Activated T-cell treated with anti-CD3 and anti-CD28 coated beads, Interleukin-2, amount 50 U/mL, for 48 hours (primary cell): ENCODE measurements around the gene S100A12.

ENCODE experiments used
- DNase-seq, 2 experiments: peaks; one replicate each; pipeline ENCODE4 v3.0.0-alpha.2; 2020

Gene S100A12

DNA sequence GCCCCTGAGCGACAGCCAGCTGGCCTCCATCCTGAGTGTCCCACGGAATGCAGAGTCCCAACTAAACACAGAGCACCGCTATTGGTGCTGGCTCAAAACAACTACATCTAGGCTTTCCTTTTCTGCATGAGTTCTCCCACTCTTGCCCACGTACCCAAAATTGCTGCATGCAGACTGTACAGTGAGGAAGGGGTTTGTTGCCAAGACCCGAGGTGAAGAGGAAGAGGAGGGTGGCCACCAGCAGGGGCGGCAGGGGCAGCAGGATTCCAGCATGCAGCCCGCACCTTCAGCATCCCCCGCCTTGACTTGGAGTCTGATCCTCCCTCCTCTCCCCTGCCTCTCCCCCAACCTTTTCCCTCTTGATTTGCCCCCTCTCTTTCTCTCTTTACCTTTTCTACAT, 9.7 kb downstream of the S100A12 start:
- DNase-seq: no peak

DNA sequence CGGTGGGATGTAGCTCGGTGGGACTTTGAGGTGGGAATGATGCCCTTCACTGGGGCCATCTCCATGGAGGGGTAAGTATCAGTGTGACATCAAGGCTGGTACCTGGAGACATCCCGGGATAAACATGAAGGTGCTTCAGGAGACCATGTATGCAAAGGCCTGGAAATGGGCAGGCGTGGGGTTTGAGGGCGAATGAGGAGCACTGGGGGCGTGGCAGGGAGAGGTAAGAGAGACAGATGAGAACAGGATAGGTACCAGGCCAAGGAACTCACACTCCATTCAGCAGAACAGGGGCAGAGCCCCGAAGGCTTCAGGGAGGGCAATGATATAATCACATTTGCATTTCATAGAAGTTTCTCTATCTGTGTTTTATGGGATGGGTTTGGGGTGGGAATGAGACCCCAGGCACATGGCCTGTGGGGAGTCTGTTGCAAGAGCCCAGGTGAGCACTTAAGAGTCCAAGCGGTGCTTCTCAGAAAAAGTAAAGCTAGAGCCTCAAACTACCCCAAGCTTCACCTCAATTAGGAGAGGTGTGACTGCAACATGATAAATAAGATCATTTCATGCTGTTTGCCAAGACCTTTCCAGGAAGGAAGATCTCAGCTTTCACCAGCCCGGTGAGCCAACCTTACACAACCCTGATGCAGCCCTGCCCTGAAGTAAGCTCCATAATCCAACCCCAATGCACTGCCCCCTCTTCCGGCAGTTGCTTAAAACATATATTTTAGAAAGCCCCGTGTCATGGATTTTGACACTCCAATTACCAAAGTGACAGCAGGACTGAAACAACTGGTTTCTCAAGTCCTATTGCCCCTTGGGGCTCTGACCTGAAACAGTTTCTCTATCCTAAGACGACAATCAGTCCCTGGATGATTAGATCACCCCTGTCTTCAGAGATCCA, 10.4 kb downstream of the S100A12 start:
- DNase-seq: no peak

GRCh38 chr1:153364156-153364555, 11.3 kb downstream of the S100A12 start:
- no peak for DNase-seq

DNA sequence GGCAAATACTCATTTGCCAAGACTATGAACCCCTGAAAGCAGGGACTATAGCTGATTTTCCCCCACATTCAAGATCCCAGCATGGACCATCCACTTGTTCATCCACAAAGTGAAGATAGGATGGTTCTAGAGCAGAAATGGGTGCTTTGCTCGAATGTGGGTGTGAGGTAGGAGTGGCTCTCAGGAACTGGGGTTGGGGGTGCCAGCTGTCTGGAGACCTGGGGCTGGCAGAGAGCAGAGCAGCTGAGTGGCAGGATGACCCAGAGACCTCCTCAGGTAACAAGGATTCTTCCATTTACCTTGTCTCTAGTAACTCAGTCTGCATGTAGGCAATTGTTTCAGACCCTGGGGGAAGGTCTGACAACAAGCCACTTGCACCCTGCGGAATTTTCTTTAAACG, 11.8 kb downstream of the S100A12 start:
- no peak for DNase-seq

DNA sequence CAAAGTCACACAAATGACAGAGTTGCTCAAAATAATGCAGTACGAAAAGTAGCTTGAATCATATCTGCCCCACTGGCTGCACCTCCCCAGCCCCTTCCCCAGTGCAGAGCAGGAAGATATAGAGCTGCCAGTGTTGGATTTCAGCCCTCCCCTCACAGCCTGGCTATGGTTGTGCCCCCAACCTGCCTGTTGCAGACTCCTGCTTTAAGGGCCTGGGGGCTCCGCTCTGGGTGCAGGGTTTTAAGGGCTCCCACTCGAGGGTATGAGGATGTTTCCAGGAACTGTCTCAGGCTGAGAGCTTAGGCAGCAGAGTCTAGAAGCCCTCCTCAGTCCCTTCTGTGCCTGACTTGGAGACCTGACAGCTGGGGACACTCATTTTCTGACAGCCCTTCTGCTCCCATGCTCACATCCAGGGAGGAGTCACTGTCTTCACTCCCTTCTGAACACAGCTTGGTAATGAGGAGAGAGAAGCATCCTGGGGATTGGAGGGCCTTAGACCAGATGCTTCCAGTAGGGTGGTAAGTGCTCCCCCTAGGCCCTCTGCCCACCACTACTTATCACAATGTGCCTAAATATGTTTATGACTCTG, 13.1 kb downstream of the S100A12 start:
- DNase-seq: no peak

- no peak for DNase-seq
These were observed 13.8 kb downstream of the S100A12 start for GRCh38 chr1:153361480-153362109.

- DNase-seq: no peak
These were observed 14.6 kb downstream of the S100A12 start for GRCh38 chr1:153360592-153361479.

DNA sequence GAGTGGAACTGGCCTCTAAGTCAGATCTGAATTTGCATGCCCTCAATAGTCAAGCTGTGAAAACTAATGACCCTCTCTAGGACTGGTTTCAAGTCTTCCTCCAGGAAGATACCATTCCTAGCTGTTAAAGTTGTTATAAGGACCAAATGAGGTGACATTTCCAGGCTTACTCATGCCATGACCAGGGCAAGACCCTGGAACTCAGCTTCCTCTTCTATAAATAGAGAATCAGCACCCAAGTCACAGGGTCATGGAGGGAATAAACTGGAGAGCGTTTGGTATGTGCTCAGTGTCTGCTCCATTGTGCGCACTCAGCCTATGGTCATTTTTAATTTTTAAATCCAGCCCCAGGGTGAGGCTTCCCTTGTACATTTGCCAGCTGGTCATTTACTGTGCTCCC, 15.2 kb downstream of the S100A12 start:
- no peak for DNase-seq

DNA sequence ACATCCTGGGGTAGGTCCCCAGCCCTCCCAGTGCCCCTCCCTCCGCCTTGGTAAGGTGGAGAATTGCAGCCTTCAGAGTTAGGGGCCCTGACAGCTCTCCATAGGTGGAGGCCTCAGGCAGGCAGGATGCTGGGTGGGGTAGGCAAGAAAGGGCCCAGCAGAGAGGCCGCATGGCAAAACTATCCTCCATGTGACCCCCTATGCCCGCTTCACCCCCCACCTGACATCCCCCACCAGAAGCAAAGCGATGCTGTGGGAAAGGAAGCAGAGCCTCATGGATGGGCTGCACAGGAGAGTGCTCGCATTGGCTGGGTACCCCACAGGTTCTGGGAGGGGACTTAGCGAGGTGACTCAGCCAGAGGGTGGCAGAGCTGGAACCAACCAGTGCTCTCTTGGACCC, 16.2 kb downstream of the S100A12 start:
- no peak for DNase-seq

- no peak for DNase-seq
These were observed 16.8 kb downstream of the S100A12 start for GRCh38 chr1:153358691-153358975.

DNA sequence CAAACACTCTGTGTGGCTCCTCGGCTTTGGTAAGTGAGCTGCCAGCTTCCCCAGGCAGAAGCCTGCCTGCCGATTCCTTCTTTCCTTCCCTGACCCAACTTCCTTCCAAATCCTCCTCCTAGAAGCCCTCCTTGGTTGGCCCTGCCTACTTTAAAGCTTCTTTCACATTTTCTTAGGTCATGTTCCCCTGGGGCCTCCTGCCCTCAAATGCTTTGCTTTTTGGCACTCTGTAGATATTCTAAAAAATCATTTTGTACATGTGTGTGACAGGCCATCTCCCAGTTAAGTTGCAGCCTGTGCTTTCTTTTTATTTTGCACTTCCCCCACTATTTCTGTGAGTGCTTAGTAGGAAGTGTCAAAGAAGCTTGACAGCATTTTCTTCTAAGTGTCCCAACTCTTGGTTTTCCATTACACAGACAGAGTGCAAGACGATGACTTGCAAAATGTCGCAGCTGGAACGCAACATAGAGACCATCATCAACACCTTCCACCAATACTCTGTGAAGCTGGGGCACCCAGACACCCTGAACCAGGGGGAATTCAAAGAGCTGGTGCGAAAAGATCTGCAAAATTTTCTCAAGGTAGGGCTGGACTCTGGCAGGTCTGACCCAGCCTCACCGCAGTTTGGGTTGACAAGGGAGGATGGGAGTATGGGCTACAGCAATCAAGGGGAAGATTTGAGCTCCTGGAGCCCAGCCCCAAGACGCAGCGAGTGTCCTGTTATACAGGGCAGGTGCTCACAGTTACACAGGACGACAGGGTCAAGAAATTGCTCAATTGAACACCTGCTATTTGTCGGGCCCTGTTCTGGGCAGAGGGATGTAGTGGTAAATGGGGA, 17.3 kb downstream of the S100A12 start, which contains the start of gene S100A9:
Gene S100A9, plus strand, starts transcription at position 2 of the 838 bp plus-strand sequence. Its CDS starts 430 bp downstream, at position 432.
- no peak for DNase-seq

DNA sequence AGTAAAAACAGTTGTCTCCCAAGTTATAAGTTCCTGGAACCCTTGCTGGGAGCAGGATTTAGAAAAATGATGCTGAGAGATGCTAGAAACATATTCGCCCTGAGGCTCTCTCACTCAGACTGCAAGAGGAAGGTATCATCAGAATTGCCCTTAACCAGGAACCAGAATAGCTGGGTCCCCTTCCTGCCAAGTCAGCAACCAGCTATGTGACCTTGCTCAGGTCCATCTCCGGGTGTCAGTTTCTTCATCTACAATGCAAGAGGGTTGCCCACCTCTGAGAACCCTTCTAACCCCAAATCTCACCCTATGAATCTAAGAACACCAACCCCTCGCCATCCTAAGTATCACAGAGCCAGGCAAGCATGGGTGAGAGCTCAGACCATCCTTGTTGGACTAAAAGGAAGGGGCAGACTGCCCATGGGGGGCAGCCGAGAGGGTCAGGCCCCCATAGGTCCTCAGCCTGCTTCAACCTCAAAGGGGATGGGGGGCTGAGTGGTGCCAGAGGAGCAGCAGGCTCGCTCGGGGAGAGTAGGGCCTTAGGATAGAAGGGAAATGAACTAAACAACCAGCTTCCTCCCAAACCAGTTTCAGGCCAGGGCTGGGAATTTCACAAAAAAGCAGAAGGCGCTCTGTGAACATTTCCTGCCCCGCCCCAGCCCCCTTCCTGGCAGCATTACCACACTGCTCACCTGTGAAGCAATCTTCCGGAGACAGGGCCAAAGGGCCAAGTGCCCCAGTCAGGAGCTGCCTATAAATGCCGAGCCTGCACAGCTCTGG, 18.2 kb downstream of the S100A12 start:
- no peak for DNase-seq

- DNase-seq: no peak
These were observed 18.9 kb downstream of the S100A12 start for GRCh38 chr1:153356392-153357075.

GRCh38 chr1:153355445-153356071, 19.9 kb downstream of the S100A12 start:
- DNase-seq: peak; percentile 49 to 59

DNA sequence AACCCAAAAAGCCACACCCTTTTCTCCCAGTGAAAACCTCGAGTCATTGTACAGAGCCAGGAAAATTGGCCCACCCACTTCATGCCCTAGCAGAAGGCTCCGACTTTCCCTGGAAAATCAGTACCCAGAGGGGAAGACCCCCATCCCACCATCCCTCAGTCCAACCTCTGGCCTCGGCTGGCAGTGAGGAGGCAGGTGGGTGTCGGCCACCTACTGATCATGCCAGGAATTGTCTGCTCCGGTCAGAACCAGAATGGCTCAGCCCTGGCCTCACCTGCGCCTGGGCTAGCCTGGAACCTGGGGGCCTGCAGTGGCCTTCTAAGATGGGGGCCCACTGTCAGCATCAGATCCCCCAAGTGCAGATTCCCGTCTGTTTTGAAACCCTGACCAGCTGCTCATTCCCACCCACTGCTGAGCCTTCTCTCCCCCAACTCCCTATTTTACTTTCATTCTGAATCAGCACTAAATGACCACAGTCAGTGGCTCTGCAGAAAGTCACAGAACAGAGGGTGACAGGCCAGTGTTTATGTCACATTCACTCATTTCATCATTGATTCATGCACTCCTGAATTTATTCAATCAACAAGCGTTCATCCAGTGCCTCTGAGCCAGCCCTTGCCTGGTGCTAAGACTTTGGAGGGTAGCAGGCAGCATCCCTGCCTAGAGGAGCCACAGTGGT, 20.8 kb downstream of the S100A12 start:
- DNase-seq: no peak

GRCh38 chr1:153353226-153353947, 22.0 kb downstream of the S100A12 start:
- DNase-seq: no peak

GRCh38 chr1:153352523-153352922, 22.9 kb downstream of the S100A12 start:
- DNase-seq: peak; percentile 60 to 65

DNA sequence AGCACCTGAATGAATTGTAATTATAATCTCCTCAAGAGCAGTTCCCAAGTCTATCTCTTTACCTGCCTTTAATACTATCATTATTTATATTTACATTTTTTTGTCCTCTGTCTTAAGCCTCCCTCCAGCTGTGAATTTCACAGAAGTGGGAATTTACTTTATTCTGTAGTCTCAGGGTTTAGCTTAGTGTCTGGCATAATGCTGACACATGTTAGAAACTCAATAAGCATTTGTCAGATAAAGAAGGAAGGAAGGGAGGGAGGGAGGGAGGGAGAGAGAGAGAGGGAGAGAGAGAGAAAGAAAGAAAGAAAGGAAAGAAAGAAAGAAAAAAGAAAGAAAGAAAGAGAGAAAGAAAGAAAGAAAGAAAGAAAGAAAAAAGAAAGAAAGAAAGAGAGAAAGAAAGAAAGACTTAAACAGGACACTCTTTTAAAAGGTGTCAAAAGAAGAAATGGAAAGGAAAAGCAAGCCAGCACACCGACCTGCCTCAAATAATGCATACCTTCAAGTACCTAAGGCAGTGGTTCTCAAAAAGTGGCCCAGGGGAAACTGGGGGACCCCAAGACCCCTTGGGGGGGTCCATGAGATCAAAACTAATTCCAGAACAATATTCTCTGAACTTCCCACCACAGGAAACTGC, 25.0 kb downstream of the S100A12 start:
- no peak for DNase-seq
